ENCODE data around the gene SRMS. TPM values are rescaled to one million over a fixed set of nuclear protein-coding genes. Genes with fewer than 3 reads are reported as not detected.

SRMS gene
- total and polyA plus RNA-seq, 4 donors: not detected

DNA sequence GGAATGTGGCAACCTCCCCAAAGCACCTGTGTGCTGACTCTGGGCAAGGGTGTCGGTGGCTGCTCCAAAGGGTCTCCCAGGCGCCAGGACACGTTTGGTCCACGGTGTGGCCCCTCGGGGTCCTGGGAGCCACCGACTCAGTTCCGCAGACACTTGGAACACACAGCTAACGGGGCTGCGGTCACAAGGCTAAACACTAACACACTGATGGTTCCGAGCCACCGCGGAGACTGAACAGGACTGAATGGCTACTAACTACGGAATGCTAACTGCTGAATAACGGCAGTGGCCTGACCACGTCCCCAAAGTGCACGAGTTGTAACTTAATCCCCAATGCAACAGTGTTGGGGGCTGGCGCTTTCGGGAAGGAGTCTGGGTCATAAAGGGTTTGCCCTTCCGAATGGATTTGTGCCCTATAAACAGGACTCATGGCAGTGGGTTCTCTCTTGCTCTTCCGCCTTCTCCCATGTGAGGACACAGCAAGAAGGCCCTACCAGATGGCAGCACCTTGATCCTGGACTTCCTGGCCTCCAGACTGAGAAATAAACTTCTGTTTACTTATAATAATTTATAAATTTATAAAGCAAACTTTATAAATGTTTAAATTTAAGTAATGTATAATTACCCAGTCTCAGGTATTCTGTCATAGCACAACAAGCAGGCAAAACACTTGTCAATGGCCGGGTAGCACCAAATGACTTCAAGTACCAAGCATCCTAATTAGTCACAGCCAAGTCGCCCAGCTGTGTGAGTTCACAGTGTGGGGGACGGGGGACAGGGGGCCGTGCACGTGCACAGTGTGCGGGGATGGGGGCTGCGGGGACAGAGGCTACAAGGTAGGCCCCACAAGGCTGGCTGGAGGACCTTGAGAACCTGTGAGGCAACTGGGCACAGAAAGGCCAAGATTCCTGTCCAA is 46.4 kb downstream of the SRMS start:
- DNase-seq (ENCODE audit: low spot score): no peak
- peaks cover 0 to 6% (median 4%) of the 10 kb centered on the region in 4 donors for H3K9me3 ChIP-seq (ENCODE audit: control insufficient read depth in 4 of 4, low read length in 3 of 4)
- H3K9ac ChIP-seq (ENCODE audit: low read depth in 1 of 2, low read length in 2 of 2): no peak overlapping the region
- peaks cover 3 to 11% (median 6%) of the 10 kb centered on the region in 4 donors for H3K4me1 ChIP-seq (ENCODE audit: control insufficient read depth in 4 of 4, insufficient read depth in 4 of 4, low read length in 3 of 4)
- TF ChIP-seq FOXA2 (IDR thresholded peaks at IDR 0.05): no peak
- no peak for TF ChIP-seq ATF3 (IDR thresholded peaks at IDR 0.05)
- no peak for TF ChIP-seq EGR1 (IDR thresholded peaks at IDR 0.05; ENCODE audit: low read depth in 2 of 2)
- no peak for TF ChIP-seq MAX (IDR thresholded peaks at IDR 0.05)
- TF ChIP-seq, protein P1, sequence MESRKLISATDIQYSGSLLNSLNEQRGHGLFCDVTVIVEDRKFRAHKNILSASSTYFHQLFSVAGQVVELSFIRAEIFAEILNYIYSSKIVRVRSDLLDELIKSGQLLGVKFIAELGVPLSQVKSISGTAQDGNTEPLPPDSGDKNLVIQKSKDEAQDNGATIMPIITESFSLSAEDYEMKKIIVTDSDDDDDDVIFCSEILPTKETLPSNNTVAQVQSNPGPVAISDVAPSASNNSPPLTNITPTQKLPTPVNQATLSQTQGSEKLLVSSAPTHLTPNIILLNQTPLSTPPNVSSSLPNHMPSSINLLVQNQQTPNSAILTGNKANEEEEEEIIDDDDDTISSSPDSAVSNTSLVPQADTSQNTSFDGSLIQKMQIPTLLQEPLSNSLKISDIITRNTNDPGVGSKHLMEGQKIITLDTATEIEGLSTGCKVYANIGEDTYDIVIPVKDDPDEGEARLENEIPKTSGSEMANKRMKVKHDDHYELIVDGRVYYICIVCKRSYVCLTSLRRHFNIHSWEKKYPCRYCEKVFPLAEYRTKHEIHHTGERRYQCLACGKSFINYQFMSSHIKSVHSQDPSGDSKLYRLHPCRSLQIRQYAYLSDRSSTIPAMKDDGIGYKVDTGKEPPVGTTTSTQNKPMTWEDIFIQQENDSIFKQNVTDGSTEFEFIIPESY (IDR thresholded peaks at IDR 0.05): no peak
- no peak for TF ChIP-seq HNF4A (conservative IDR thresholded peaks at IDR 0.05)
- no peak for TF ChIP-seq FOXA1 (IDR thresholded peaks at IDR 0.05)
- TF ChIP-seq RAD21 (IDR thresholded peaks at IDR 0.05): no peak
- TF ChIP-seq YY1 (IDR thresholded peaks at IDR 0.05): no peak
- TF ChIP-seq, protein P2, sequence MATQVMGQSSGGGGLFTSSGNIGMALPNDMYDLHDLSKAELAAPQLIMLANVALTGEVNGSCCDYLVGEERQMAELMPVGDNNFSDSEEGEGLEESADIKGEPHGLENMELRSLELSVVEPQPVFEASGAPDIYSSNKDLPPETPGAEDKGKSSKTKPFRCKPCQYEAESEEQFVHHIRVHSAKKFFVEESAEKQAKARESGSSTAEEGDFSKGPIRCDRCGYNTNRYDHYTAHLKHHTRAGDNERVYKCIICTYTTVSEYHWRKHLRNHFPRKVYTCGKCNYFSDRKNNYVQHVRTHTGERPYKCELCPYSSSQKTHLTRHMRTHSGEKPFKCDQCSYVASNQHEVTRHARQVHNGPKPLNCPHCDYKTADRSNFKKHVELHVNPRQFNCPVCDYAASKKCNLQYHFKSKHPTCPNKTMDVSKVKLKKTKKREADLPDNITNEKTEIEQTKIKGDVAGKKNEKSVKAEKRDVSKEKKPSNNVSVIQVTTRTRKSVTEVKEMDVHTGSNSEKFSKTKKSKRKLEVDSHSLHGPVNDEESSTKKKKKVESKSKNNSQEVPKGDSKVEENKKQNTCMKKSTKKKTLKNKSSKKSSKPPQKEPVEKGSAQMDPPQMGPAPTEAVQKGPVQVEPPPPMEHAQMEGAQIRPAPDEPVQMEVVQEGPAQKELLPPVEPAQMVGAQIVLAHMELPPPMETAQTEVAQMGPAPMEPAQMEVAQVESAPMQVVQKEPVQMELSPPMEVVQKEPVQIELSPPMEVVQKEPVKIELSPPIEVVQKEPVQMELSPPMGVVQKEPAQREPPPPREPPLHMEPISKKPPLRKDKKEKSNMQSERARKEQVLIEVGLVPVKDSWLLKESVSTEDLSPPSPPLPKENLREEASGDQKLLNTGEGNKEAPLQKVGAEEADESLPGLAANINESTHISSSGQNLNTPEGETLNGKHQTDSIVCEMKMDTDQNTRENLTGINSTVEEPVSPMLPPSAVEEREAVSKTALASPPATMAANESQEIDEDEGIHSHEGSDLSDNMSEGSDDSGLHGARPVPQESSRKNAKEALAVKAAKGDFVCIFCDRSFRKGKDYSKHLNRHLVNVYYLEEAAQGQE (IDR thresholded peaks at IDR 0.05): no peak
- TF ChIP-seq HNF4G (IDR thresholded peaks at IDR 0.05): no peak
- TF ChIP-seq TAF1 (conservative IDR thresholded peaks at IDR 0.05): no peak
- no peak overlapping the region for H3K27ac ChIP-seq (ENCODE audit: low read depth in 1 of 2, low read length in 2 of 2)
- no peak overlapping the region for H3K4me3 ChIP-seq (ENCODE audit: low read depth in 1 of 3, low read length in 3 of 3)
- no peaks in the 10 kb centered on the region for H3K36me3 ChIP-seq (ENCODE audit: control insufficient read depth in 4 of 4, insufficient read depth in 3 of 4, low read depth in 1 of 4, low read length in 3 of 4)
- WGBS: 82% methylated on average over 27 of the region's 27 CpGs
- peaks cover 0 to 9% (median 2%) of the 10 kb centered on the region in 4 donors for H3K27me3 ChIP-seq (ENCODE audit: control insufficient read depth in 4 of 4, insufficient read depth in 4 of 4, low read length in 3 of 4)

GRCh38 chr20:63500151-63500901 is 47.2 kb downstream of the SRMS start:
- Histone ChIP-seq H3K4me1 (ENCODE audit: control insufficient read depth in 4 of 4, insufficient read depth in 4 of 4, low read length in 3 of 4) (peaks cover 3 to 15% (median 7%) of the 10 kb centered on the region in 4 donors), H3K27me3 (ENCODE audit: control insufficient read depth in 4 of 4, insufficient read depth in 4 of 4, low read length in 3 of 4) (peaks cover 0 to 9% (median 2%) of the 10 kb centered on the region in 4 donors), H3K27ac (ENCODE audit: low read depth in 1 of 2, low read length in 2 of 2) (no peak overlapping the region), H3K9ac (ENCODE audit: low read depth in 1 of 2, low read length in 2 of 2) (no peak overlapping the region), H3K4me3 (ENCODE audit: low read depth in 1 of 3, low read length in 3 of 3) (no peak overlapping the region), H3K9me3 (ENCODE audit: control insufficient read depth in 4 of 4, low read length in 3 of 4) (peaks cover 0 to 6% (median 3%) of the 10 kb centered on the region in 4 donors), H3K36me3 (ENCODE audit: control insufficient read depth in 4 of 4, insufficient read depth in 3 of 4, low read depth in 1 of 4, low read length in 3 of 4) (no peaks in the 10 kb centered on the region)
- TF ChIP-seq FOXA1 (IDR thresholded peaks at IDR 0.05): no peak
- TF ChIP-seq, protein P1 (IDR thresholded peaks at IDR 0.05): no peak
- TF ChIP-seq RAD21 (IDR thresholded peaks at IDR 0.05): no peak
- TF ChIP-seq FOXA2 (IDR thresholded peaks at IDR 0.05): no peak
- no peak for TF ChIP-seq MAX (IDR thresholded peaks at IDR 0.05)
- 86% methylated on average over 24 of the region's 24 CpGs for WGBS
- DNase-seq (ENCODE audit: low spot score): no peak

Data from liver (tissue), 9 donors.